Measurements from ENCODE around the gene FRS3.

DNA sequence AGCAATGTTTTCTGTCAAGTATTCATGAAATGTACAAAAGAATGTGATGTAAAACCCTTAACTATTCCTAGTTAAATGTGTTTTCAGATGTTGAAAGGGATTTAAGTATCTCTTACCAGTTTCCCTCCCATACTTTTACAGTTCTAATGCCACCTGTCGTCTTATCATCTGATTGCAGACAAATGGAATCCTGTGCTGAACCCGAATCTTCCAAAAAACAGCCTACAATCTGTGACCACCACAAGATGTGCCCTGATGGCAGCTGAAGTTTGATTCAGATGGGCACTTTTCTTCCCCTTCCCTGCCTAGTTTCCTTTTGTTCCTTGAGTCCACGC lies 9.7 kb upstream of the FRS3 start:
- TF ChIP-seq, protein P1, sequence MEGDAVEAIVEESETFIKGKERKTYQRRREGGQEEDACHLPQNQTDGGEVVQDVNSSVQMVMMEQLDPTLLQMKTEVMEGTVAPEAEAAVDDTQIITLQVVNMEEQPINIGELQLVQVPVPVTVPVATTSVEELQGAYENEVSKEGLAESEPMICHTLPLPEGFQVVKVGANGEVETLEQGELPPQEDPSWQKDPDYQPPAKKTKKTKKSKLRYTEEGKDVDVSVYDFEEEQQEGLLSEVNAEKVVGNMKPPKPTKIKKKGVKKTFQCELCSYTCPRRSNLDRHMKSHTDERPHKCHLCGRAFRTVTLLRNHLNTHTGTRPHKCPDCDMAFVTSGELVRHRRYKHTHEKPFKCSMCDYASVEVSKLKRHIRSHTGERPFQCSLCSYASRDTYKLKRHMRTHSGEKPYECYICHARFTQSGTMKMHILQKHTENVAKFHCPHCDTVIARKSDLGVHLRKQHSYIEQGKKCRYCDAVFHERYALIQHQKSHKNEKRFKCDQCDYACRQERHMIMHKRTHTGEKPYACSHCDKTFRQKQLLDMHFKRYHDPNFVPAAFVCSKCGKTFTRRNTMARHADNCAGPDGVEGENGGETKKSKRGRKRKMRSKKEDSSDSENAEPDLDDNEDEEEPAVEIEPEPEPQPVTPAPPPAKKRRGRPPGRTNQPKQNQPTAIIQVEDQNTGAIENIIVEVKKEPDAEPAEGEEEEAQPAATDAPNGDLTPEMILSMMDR (IDR thresholded peaks at IDR 0.05) = no peak
- no peak for TF ChIP-seq POLR2AphosphoS5 (IDR thresholded peaks at IDR 0.05; ENCODE audit: low read depth, low read length)
- TF ChIP-seq, protein P2, sequence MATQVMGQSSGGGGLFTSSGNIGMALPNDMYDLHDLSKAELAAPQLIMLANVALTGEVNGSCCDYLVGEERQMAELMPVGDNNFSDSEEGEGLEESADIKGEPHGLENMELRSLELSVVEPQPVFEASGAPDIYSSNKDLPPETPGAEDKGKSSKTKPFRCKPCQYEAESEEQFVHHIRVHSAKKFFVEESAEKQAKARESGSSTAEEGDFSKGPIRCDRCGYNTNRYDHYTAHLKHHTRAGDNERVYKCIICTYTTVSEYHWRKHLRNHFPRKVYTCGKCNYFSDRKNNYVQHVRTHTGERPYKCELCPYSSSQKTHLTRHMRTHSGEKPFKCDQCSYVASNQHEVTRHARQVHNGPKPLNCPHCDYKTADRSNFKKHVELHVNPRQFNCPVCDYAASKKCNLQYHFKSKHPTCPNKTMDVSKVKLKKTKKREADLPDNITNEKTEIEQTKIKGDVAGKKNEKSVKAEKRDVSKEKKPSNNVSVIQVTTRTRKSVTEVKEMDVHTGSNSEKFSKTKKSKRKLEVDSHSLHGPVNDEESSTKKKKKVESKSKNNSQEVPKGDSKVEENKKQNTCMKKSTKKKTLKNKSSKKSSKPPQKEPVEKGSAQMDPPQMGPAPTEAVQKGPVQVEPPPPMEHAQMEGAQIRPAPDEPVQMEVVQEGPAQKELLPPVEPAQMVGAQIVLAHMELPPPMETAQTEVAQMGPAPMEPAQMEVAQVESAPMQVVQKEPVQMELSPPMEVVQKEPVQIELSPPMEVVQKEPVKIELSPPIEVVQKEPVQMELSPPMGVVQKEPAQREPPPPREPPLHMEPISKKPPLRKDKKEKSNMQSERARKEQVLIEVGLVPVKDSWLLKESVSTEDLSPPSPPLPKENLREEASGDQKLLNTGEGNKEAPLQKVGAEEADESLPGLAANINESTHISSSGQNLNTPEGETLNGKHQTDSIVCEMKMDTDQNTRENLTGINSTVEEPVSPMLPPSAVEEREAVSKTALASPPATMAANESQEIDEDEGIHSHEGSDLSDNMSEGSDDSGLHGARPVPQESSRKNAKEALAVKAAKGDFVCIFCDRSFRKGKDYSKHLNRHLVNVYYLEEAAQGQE (IDR thresholded peaks at IDR 0.05; ENCODE audit: insufficient read depth in 1 of 2, low read depth in 2 of 2, low read length in 1 of 2) = no peak
- no peak for TF ChIP-seq SIN3A (IDR thresholded peaks at IDR 0.05; ENCODE audit: borderline replicate concordance, insufficient read depth, low read depth, low read length)
